Smooth muscle cell (in vitro differentiated cells): ENCODE measurements around the gene KLF5. TPM values are rescaled to one million over a fixed set of nuclear protein-coding genes. Genes with fewer than 3 reads are reported as not detected.
A peak's percentile ranks its signal among the peaks of the same experiment; 100 is the strongest.

Experiments
- DNase-seq: peaks from one replicate; lab custom pipeline; 2025; ENCODE audit not compliant: unreplicated experiment; lab: John Stamatoyannopoulos, UW
- H2AFZ ChIP-seq: fragments of 200-600 bp; sonication (generic); 2 replicates; pipeline ENCODE4 v1.6.0; 2016; ENCODE audit warnings: antibody characterized with exemption, low read depth, mild to moderate bottlenecking
- H3F3A ChIP-seq: fragments of 200-600 bp; sonication (generic); 2 replicates; pipeline ENCODE4 v1.6.0; 2017; ENCODE audit warnings: antibody characterized with exemption, low read depth
- H3K27ac ChIP-seq: fragments of 200-600 bp; sonication (generic); 2 replicates; pipeline ENCODE4 v1.5.1; 2016; ENCODE audit warnings: low read depth, mild to moderate bottlenecking
- H3K27me3 ChIP-seq: fragments of 200-600 bp; sonication (generic); 2 replicates; pipeline ENCODE4 v1.6.1; 2016; ENCODE audit warnings: low read depth, mild to moderate bottlenecking
- H3K36me3 ChIP-seq: fragments of 200-600 bp; sonication (generic); 2 replicates; pipeline ENCODE4 v1.5.1; 2016; ENCODE audit warnings: low read depth
- H3K4me1 ChIP-seq: fragments of 200-600 bp; sonication (generic); 2 replicates; pipeline ENCODE4 v1.5.1; 2016; ENCODE audit warnings: low read depth
- H3K4me2 ChIP-seq: fragments of 200-600 bp; sonication (generic); 2 replicates; pipeline ENCODE4 v1.6.0; 2016; ENCODE audit warnings: mild to moderate bottlenecking
- H3K4me3 ChIP-seq: fragments of 200-600 bp; sonication (generic); 2 replicates; pipeline ENCODE4 v1.5.1; 2016; ENCODE audit warnings: mild to moderate bottlenecking
- H3K79me2 ChIP-seq: fragments of 200-600 bp; sonication (generic); 2 replicates; pipeline ENCODE4 v1.6.0; 2016; ENCODE audit warnings: low read depth, mild to moderate bottlenecking
- H3K9ac ChIP-seq: fragments of 200-600 bp; sonication (generic); 2 replicates; pipeline ENCODE4 v1.6.0; 2016; ENCODE audit warnings: low read depth
- H3K9me3 ChIP-seq: fragments of 200-600 bp; sonication (generic); replicated peaks from 2 replicates; pipeline ENCODE4 v1.5.1; 2016; ENCODE audit warnings: low read depth
- H4K20me1 ChIP-seq: fragments of 200-600 bp; sonication (generic); 2 replicates; pipeline ENCODE4 v1.6.0; 2016; ENCODE audit warnings: low read depth
- WGBS: methylation state at CpG from one replicate; pipeline ENCODE4 v1.1.7; 2016; ENCODE audit warnings: low lambda C conversion rate; 5-methylcytosine and 5-hydroxymethylcytosine counted together
- polyA plus RNA-seq: library from polyadenylated mRNA; unstranded; fragments of >200 nt; fragmentation: Nextera tagmentation; extraction: Ambion mirVana; gene quantifications from 2 replicates; pipeline ENCODE4 v1.2.1, GENCODE V29; 2016
- total RNA-seq: library from RNA; depleted of rRNA; stranded (reverse); fragments of >200 nt; gene quantifications from 2 replicates; pipeline ENCODE4 v1.2.3, GENCODE V29; 2014
- TF ChIP-seq, protein P1 (sequence below): fragments of 200-600 bp; sonication (generic); IDR thresholded peaks from 2 replicates; pipeline ENCODE4 v1.5.1; 2017; ENCODE audit warnings: borderline replicate concordance, mild to moderate bottlenecking, antibody characterized with exemption; ENCODE audit not compliant: insufficient read depth, poor library complexity, severe bottlenecking

Gene KLF5
- total and polyA plus RNA-seq, 2 experiments from 2014 or later, result 9.7 to 30.0 TPM

- Histone ChIP-seq H3K27me3 (no peaks in the 10 kb centered on the region), H3K4me3 (peak overlapping the region; percentile 14), H3K27ac (peak overlapping the region; percentile 34), H3K9me3 (no peaks in the 10 kb centered on the region), H3K79me2 (peaks cover 9% of the 10 kb centered on the region), H3K4me2 (peak overlapping the region; percentile 23), H3K36me3 (no peaks in the 10 kb centered on the region), H4K20me1 (no peaks in the 10 kb centered on the region), H3K4me1 (peaks cover 8% of the 10 kb centered on the region), H3K9ac (no peak overlapping the region), H2AFZ (no peak overlapping the region), H3F3A (no peaks in the 10 kb centered on the region)
- TF ChIP-seq, protein P1, sequence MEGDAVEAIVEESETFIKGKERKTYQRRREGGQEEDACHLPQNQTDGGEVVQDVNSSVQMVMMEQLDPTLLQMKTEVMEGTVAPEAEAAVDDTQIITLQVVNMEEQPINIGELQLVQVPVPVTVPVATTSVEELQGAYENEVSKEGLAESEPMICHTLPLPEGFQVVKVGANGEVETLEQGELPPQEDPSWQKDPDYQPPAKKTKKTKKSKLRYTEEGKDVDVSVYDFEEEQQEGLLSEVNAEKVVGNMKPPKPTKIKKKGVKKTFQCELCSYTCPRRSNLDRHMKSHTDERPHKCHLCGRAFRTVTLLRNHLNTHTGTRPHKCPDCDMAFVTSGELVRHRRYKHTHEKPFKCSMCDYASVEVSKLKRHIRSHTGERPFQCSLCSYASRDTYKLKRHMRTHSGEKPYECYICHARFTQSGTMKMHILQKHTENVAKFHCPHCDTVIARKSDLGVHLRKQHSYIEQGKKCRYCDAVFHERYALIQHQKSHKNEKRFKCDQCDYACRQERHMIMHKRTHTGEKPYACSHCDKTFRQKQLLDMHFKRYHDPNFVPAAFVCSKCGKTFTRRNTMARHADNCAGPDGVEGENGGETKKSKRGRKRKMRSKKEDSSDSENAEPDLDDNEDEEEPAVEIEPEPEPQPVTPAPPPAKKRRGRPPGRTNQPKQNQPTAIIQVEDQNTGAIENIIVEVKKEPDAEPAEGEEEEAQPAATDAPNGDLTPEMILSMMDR, result no peak
- 44% methylated on average over 2 of the region's 2 CpGs for WGBS
- no peak for DNase-seq
Measured at GRCh38 chr13:73075954-73076353, 17.1 kb downstream of the KLF5 start.

GRCh38 chr13:73077865-73078264 is 19.1 kb downstream of the KLF5 start:
- H3K4me2 ChIP-seq, result no peak overlapping the region
- H3K9ac ChIP-seq, result no peak overlapping the region
- TF ChIP-seq, protein P1, result no peak
- WGBS, result 98% methylated on average over 9 of the region's 9 CpGs
- H3K36me3 ChIP-seq, result no peaks in the 10 kb centered on the region
- no peaks in the 10 kb centered on the region for H3K9me3 ChIP-seq
- DNase-seq, result no peak
- no peaks in the 10 kb centered on the region for H3F3A ChIP-seq
- no peak overlapping the region for H3K4me3 ChIP-seq
- no peaks in the 10 kb centered on the region for H3K27me3 ChIP-seq
- H3K79me2 ChIP-seq, result no peaks in the 10 kb centered on the region
- H3K4me1 ChIP-seq, result peaks cover 8% of the 10 kb centered on the region
- H4K20me1 ChIP-seq, result no peaks in the 10 kb centered on the region
- no peak overlapping the region for H3K27ac ChIP-seq
- no peak overlapping the region for H2AFZ ChIP-seq

DNA sequence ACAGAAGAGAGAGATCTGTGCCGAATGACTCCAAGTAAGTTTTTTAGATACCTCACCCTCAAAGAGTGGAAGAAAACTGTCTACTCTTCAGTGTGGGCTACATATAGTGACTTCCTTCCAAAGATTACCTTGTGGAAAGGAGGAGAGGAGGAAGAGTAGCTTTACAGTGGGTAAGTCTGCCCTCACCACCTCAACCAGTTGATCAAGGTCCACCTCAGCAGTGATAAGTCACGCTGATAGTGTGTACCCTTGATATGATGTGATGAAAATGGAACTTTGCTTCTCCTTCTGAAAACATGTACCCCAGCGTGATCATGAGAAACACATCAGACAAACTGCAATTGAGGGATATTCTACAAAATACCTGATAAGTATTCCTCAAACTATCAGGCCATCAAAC is 20.6 kb downstream of the KLF5 start:
- Histone ChIP-seq H3K4me2 (no peak overlapping the region), H3K36me3 (no peaks in the 10 kb centered on the region), H3K4me3 (no peak overlapping the region), H3F3A (no peaks in the 10 kb centered on the region), H3K27ac (no peak overlapping the region), H4K20me1 (no peaks in the 10 kb centered on the region), H2AFZ (no peak overlapping the region), H3K9me3 (no peaks in the 10 kb centered on the region), H3K4me1 (no peaks in the 10 kb centered on the region), H3K79me2 (no peaks in the 10 kb centered on the region), H3K9ac (no peak overlapping the region), H3K27me3 (no peaks in the 10 kb centered on the region)
- TF ChIP-seq, protein P1, result no peak
- WGBS, result 95% methylated on average over 3 of the region's 3 CpGs
- DNase-seq, result no peak

- Histone ChIP-seq H3K36me3 (no peaks in the 10 kb centered on the region), H3K9ac (no peak overlapping the region), H3K4me3 (no peak overlapping the region), H3K79me2 (no peaks in the 10 kb centered on the region), H3K9me3 (no peaks in the 10 kb centered on the region), H2AFZ (no peak overlapping the region), H3K4me1 (no peaks in the 10 kb centered on the region), H4K20me1 (no peaks in the 10 kb centered on the region), H3K27ac (peak overlapping the region; percentile 79), H3F3A (no peaks in the 10 kb centered on the region), H3K27me3 (no peaks in the 10 kb centered on the region), H3K4me2 (no peak overlapping the region)
- WGBS, result 48% methylated on average over 4 of the region's 4 CpGs
- DNase-seq, result no peak
- TF ChIP-seq, protein P1, result no peak
Measured at GRCh38 chr13:73081256-73081915, 22.6 kb downstream of the KLF5 start.
